ENCODE results near the gene PPP1R12C. TPM values are rescaled to one million over a fixed set of nuclear protein-coding genes. Genes with fewer than 3 reads are reported as not detected.

PPP1R12C gene
- total RNA-seq, 6 experiments from 2014 or later = 35.6 to 48.1 (median 41.7) TPM

DNA sequence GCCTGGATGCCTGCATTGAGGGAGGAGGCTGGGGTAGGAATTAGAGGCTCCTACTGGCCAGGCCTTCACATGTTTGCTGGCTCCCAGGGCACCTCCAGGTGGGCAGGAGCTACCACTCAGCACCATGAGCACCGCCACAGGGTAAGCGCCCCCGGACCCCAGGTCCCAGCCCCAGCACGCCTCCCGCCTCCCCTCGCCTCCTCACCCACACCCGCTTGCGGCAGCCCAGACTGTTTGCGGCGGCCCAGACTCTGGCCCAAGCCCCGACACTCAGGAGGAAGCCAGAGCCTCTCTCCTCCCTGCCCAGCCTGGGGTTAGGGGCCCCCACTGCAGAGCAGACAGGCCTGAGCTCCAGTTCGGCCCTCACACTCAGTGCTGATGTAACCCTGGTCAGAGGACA, 41.1 kb downstream of the PPP1R12C start:
- intact Hi-C loops (cut with DNase I) = no loop called here
- H3K9me3 ChIP-seq = no peaks in the 10 kb centered on the region
- 20% methylated on average over 1 of the region's 12 CpGs for WGBS (ENCODE audit: insufficient coverage, low coverage, low lambda C conversion rate, missing lambda C conversion rate)
- no peaks in the 10 kb centered on the region for H3K36me3 ChIP-seq
- TF ChIP-seq, protein P1, sequence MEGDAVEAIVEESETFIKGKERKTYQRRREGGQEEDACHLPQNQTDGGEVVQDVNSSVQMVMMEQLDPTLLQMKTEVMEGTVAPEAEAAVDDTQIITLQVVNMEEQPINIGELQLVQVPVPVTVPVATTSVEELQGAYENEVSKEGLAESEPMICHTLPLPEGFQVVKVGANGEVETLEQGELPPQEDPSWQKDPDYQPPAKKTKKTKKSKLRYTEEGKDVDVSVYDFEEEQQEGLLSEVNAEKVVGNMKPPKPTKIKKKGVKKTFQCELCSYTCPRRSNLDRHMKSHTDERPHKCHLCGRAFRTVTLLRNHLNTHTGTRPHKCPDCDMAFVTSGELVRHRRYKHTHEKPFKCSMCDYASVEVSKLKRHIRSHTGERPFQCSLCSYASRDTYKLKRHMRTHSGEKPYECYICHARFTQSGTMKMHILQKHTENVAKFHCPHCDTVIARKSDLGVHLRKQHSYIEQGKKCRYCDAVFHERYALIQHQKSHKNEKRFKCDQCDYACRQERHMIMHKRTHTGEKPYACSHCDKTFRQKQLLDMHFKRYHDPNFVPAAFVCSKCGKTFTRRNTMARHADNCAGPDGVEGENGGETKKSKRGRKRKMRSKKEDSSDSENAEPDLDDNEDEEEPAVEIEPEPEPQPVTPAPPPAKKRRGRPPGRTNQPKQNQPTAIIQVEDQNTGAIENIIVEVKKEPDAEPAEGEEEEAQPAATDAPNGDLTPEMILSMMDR (IDR thresholded peaks at IDR 0.05) = no peak
- no peak for TF ChIP-seq POLR2A (IDR thresholded peaks at IDR 0.05)
- no peaks in the 10 kb centered on the region for H3K27me3 ChIP-seq
- ATAC-seq (peak in 1 of 4 donors; percentile 5), DNase-seq (no peak)
- peaks cover 0 to 5% (median 0%) of the 10 kb centered on the region in 4 donors for H3K4me1 ChIP-seq
- no peak overlapping the region for H3K4me3 ChIP-seq
- no peak overlapping the region for H3K27ac ChIP-seq

DNA sequence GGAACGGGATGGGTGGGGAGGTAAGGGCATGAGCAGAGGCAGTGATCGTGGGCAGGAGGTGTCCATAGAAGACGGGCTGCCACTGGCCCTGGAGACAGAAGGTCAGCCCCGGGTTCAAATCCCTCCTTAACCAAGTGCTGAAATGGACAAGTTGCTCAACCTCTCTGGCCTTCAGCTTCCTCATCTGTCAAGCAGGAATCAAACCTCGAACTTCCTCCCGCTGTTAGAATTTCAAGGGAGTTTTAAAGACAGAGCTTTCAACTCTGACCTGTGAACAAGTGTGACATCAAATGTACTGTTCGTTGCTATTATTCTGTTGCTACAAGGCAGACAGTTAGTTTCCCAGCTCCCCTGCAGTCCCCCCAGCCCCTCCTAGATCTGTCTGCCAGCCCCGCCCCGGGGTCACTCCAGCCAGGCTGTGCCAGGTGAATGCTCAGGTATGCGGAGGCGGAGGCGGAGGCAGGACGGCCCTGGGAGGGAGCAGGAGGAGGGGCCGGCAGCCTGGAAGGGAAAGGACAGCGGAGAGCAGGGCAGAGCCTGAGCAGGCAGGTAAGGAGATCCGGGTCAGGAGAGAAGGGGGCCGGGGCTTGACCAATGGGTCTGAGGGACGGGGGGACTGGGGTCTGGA, 42.0 kb downstream of the PPP1R12C start, which contains the start of gene EPS8L1:
Gene EPS8L1 (plus strand): TSS at position 499 of the 628 bp plus-strand sequence. CDS start 576 bp downstream, outside the sequence.
- H3K9me3 ChIP-seq = no peaks in the 10 kb centered on the region
- no peaks in the 10 kb centered on the region for H3K36me3 ChIP-seq
- H3K4me1 ChIP-seq = peaks cover 0 to 2% (median 0%) of the 10 kb centered on the region in 4 donors
- intact Hi-C loops (cut with DNase I) = no loop called here
- H3K27me3 ChIP-seq = no peaks in the 10 kb centered on the region
- WGBS (ENCODE audit: insufficient coverage, low coverage, low lambda C conversion rate, missing lambda C conversion rate) = 30% methylated on average over 15 of the region's 18 CpGs
- ATAC-seq (peak in 3 of 4 donors; percentile 14 to 50 (median 29)), DNase-seq (peak in 1 of 3 donors; percentile 50)
- no peak within 1 kb of the TSS for H3K4me3 ChIP-seq
- TF ChIP-seq POLR2A (IDR thresholded peaks at IDR 0.05) = no peak
- TF ChIP-seq, protein P1 (IDR thresholded peaks at IDR 0.05) = no peak
- H3K27ac ChIP-seq = no peak within 1 kb of the TSS

DNA sequence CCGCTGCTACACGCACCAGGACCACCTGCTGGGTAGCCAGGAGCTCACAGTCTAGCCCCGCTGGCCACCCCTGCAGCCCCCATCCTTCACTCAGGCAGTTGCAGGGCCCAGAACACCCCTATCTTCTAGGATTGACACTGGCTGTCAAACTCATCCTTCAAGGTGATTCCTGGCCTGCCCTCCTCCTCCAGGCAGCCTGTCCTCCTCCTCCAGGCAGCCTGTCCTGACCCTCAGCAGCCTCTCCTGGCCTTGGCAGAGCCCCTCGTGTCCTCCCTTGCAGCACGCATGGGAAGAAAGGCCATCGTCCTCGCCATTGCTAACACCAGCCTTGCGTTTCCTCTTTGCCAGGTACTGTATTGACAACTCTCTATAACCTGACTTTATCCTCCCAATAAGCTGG, 45.5 kb downstream of the PPP1R12C start:
- ATAC-seq = no peak
- intact Hi-C loops (cut with DNase I) = no loop called here
- H3K9me3 ChIP-seq = no peaks in the 10 kb centered on the region
- no peaks in the 10 kb centered on the region for H3K27me3 ChIP-seq
- H3K4me1 ChIP-seq = no peaks in the 10 kb centered on the region
- WGBS (ENCODE audit: insufficient coverage, low coverage, low lambda C conversion rate, missing lambda C conversion rate) = 40% methylated on average over 4 of the region's 8 CpGs
- TF ChIP-seq, protein P1 (IDR thresholded peaks at IDR 0.05) = no peak
- H3K4me3 ChIP-seq = no peak overlapping the region
- H3K36me3 ChIP-seq = no peaks in the 10 kb centered on the region
- H3K27ac ChIP-seq = no peak overlapping the region
- DNase-seq = peak in 1 of 3 donors; percentile 6

DNA sequence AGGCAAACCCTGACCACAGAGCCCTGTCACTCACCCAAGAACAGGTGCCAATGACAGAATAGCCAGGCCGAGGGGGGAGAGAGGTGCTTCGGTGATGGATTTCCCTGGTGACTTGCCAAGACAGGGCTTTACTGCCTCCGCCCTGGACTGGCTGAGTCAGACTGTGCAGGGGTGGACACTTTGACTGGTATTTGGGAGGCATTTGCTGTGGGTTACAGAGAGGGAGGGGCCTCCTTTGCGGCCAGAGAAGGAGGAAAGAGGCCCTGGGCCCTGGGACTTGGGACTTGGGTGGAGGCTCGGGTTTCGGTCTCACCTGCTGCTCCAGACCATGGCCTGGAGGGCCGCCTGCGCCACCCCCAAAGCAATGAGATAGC, 46.3 kb downstream of the PPP1R12C start:
- H3K27ac ChIP-seq = no peak overlapping the region
- peak in 2 of 4 donors; percentile 23 to 41 for ATAC-seq
- no peak overlapping the region for H3K4me3 ChIP-seq
- no peak for DNase-seq
- no peaks in the 10 kb centered on the region for H3K9me3 ChIP-seq
- H3K36me3 ChIP-seq = no peaks in the 10 kb centered on the region
- intact Hi-C loops (cut with DNase I) = no loop called here
- WGBS (ENCODE audit: insufficient coverage, low coverage, low lambda C conversion rate, missing lambda C conversion rate) = 33% methylated on average over 3 of the region's 8 CpGs
- H3K27me3 ChIP-seq = no peaks in the 10 kb centered on the region
- TF ChIP-seq, protein P1 (IDR thresholded peaks at IDR 0.05) = no peak
- TF ChIP-seq POLR2A (IDR thresholded peaks at IDR 0.05) = no peak
- H3K4me1 ChIP-seq = no peaks in the 10 kb centered on the region

All from right lobe of liver (tissue), 6 donors.